Fibroblast of mammary gland (primary cell): Measurements from ENCODE around the gene EHD4.

Source experiments
- DNase-seq: peaks from one replicate; pipeline ENCODE4 v3.0.0-alpha.2; 2010; ENCODE audit warnings: low read depth
- H3K4me3 ChIP-seq: 2 replicates; pipeline ENCODE4 v1.5.1; 2011; ENCODE audit warnings: low read depth, mild to moderate bottlenecking, low read length, moderate library complexity; ENCODE audit not compliant: control insufficient read depth
- TF ChIP-seq, protein P1 (sequence below): conservative IDR thresholded peaks from 2 replicates; pipeline ENCODE4 v1.5.1; 2011; ENCODE audit warnings: low read depth, low read length, inconsistent platforms; ENCODE audit not compliant: control insufficient read depth, insufficient read depth

The EHD4 gene

GRCh38 chr15:41945221-41945620, 27.1 kb downstream of the EHD4 start:
- no peak overlapping the region for H3K4me3 ChIP-seq
- DNase-seq = no peak
- TF ChIP-seq, protein P1, sequence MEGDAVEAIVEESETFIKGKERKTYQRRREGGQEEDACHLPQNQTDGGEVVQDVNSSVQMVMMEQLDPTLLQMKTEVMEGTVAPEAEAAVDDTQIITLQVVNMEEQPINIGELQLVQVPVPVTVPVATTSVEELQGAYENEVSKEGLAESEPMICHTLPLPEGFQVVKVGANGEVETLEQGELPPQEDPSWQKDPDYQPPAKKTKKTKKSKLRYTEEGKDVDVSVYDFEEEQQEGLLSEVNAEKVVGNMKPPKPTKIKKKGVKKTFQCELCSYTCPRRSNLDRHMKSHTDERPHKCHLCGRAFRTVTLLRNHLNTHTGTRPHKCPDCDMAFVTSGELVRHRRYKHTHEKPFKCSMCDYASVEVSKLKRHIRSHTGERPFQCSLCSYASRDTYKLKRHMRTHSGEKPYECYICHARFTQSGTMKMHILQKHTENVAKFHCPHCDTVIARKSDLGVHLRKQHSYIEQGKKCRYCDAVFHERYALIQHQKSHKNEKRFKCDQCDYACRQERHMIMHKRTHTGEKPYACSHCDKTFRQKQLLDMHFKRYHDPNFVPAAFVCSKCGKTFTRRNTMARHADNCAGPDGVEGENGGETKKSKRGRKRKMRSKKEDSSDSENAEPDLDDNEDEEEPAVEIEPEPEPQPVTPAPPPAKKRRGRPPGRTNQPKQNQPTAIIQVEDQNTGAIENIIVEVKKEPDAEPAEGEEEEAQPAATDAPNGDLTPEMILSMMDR = no peak

- H3K4me3 ChIP-seq = no peak overlapping the region
- TF ChIP-seq, protein P1 = no peak
- peak; percentile 90 for DNase-seq
Observed at GRCh38 chr15:41944313-41944940, 27.9 kb downstream of the EHD4 start.

GRCh38 chr15:41943543-41944312, 28.6 kb downstream of the EHD4 start:
- DNase-seq = no peak
- no peak overlapping the region for H3K4me3 ChIP-seq
- TF ChIP-seq, protein P1 = no peak

DNA sequence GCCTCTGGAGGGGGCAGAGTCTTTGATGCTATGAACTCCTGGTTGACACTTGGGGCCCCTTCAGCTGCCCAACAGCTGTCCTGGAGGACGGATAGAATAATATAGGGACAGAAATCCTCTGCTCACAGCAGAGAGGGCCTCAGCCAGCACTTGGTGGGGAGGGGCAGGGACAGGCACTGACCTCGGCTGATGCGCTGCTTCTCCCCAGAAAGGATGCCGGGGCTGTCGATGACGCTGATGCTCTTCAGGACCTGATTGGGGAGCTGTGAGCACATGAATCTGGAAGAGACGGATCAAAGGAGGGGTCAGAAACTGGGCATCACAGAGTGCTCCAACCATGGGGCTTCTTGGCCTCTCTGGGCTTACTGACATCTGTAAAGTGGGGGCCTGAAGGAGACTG, 29.5 kb downstream of the EHD4 start:
- H3K4me3 ChIP-seq = no peak overlapping the region
- no peak for DNase-seq
- TF ChIP-seq, protein P1 = no peak

- H3K4me3 ChIP-seq = no peak overlapping the region
- DNase-seq = no peak
- TF ChIP-seq, protein P1 = no peak
Observed at GRCh38 chr15:41941644-41942415, 30.5 kb downstream of the EHD4 start.

- peak; percentile 88 for DNase-seq
- TF ChIP-seq, protein P1 = no peak
- H3K4me3 ChIP-seq = no peak overlapping the region
Observed at GRCh38 chr15:41940441-41940857, 31.9 kb downstream of the EHD4 start.
